ENCODE data around the gene PHPT1. TPM values are rescaled to one million over a fixed set of nuclear protein-coding genes. Genes with fewer than 3 reads are reported as not detected.

Gene PHPT1
- total RNA-seq, 2 experiments from 2014 or later = 13.6 to 17.8 TPM

GRCh38 chr9:136838314-136839228 is 10.6 kb upstream of the PHPT1 start:
- DNase-seq = no peak
- Histone ChIP-seq H3K4me3 (ENCODE audit: low read length) (no peak overlapping the region), H3K36me3 (ENCODE audit: insufficient read depth, low read length) (peaks cover 14% of the 10 kb centered on the region), H3K4me1 (ENCODE audit: insufficient read depth, low read length) (peaks cover 22% of the 10 kb centered on the region), H3K27ac (ENCODE audit: low read depth in 1 of 2, low read length in 2 of 2) (no peak overlapping the region), H3K9me3 (ENCODE audit: control insufficient read depth in 1 of 2, insufficient read depth in 1 of 2, low read length in 2 of 2) (no peaks in the 10 kb centered on the region), H3K27me3 (ENCODE audit: control insufficient read depth in 1 of 2, insufficient read depth in 2 of 2, low read length in 2 of 2) (peaks cover 0 to 7% of the 10 kb centered on the region in 2 experiments)
- CTCF ChIA-PET = no interaction called here
- Mint-ChIP-seq H3K9me3 (no peaks in the 10 kb centered on the region), H3K27me3 (peaks cover 8% of the 10 kb centered on the region), H3K4me1 (ENCODE audit: low read depth) (peaks cover 13% of the 10 kb centered on the region), H3K4me3 (no peak overlapping the region), H3K27ac (no peak overlapping the region), H3K36me3 (ENCODE audit: low read depth) (peaks cover 12% of the 10 kb centered on the region)
- POLR2A ChIA-PET = no interaction called here
- no peak for ATAC-seq (ENCODE audit: poor library complexity)
- intact Hi-C loops (cut with DNase I, micrococcal nuclease) = no loop called here
- TF ChIP-seq CTCF (IDR thresholded peaks at IDR 0.05) = no peak

GRCh38 chr9:136839229-136840139 is 9.7 kb upstream of the PHPT1 start:
- intact Hi-C loops (cut with DNase I, micrococcal nuclease) = loop anchor here (2.0 to 10.0 kb wide), 2 partner anchors 31 to 105 kb away; partner anchors contain the start of genes C8G (in 1 of the 2) and FBXW5 (in 1 of the 2)
- POLR2A ChIA-PET = no interaction called here

More at GRCh38 chr9:136839229-136840139, 9.7 kb upstream of the PHPT1 start:
- peaks cover 15% of the 10 kb centered on the region for H3K4me1 Mint-ChIP-seq (ENCODE audit: low read depth)
- no peak for TF ChIP-seq CTCF (IDR thresholded peaks at IDR 0.05)
- no peak overlapping the region for H3K4me3 Mint-ChIP-seq
- Histone ChIP-seq H3K4me1 (ENCODE audit: insufficient read depth, low read length) (peaks cover 30% of the 10 kb centered on the region), H3K27me3 (ENCODE audit: control insufficient read depth in 1 of 2, insufficient read depth in 2 of 2, low read length in 2 of 2) (peaks cover 0 to 8% of the 10 kb centered on the region in 2 experiments), H3K4me3 (ENCODE audit: low read length) (no peak overlapping the region), H3K36me3 (ENCODE audit: insufficient read depth, low read length) (peaks cover 14% of the 10 kb centered on the region), H3K9me3 (ENCODE audit: control insufficient read depth in 1 of 2, insufficient read depth in 1 of 2, low read length in 2 of 2) (no peaks in the 10 kb centered on the region), H3K27ac (ENCODE audit: low read depth in 1 of 2, low read length in 2 of 2) (no peak overlapping the region)
- H3K36me3 Mint-ChIP-seq (ENCODE audit: low read depth) = peaks cover 5% of the 10 kb centered on the region
- no peak for DNase-seq
- peaks cover 11% of the 10 kb centered on the region for H3K27me3 Mint-ChIP-seq
- no peaks in the 10 kb centered on the region for H3K9me3 Mint-ChIP-seq
- no peak overlapping the region for H3K27ac Mint-ChIP-seq
- ATAC-seq (ENCODE audit: poor library complexity) = no peak
- CTCF ChIA-PET = no interaction called here

All from CD4-positive, alpha-beta T cell (primary cell).